Caki2 (cell line): Measurements from ENCODE around the gene DOCK6. TPM values are rescaled to one million over a fixed set of nuclear protein-coding genes. Genes with fewer than 3 reads are reported as not detected.

Experiments
- DNase-seq: peaks from one replicate; pipeline ENCODE4 v3.0.0-alpha.2; 2015; ENCODE audit warnings: low read depth
- in situ Hi-C: cut with HindIII; loops from 2 replicates; pipeline ENCODE4 v1.10.0; 2016; ENCODE audit warnings: low sequenced_read_pairs, low pct_unique_long_range_greater_than_20kb, mixed read lengths
- total RNA-seq: library from RNA; depleted of rRNA; stranded (reverse); fragments of >200 nt; shearing (Covaris generic); gene quantifications from 2 replicates; pipeline ENCODE4 v1.2.3, GENCODE V29; 2014; ENCODE audit warnings: low replicate concordance

The DOCK6 gene
- total RNA-seq, 1 experiment from 2014 or later: 14.1 TPM

DNA sequence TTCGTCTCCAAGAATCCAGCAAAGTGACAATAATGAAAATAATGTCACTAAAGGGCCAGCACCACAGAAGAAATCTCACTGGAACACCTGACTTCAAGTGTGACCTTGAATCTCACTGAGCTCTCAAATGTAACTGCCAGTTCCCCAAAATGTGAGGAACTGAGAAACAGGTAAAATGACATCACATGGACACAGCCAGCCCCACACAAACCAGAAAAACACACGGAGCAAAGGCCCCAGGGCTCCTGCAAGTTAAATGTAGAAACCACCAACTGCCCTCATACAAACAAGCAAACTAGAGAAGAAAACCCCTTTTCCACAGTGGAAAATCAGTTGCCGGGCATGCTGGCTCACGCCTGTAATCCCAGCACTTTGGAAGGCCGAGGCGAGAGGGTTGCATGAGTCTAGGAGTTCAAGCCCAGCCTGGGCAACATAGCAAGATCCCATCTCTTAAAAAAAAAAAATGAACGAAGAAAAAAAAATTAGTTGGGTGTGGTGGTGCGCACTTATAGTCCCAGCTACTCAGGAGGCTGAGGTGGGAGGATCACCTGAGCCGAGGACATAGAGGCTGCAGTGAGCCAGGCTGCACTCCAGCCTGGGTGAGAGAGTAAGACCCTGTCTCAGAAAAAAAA lies 56.3 kb downstream of the DOCK6 start:
- no peak for DNase-seq
- in situ Hi-C loops: no loop called here

DNA sequence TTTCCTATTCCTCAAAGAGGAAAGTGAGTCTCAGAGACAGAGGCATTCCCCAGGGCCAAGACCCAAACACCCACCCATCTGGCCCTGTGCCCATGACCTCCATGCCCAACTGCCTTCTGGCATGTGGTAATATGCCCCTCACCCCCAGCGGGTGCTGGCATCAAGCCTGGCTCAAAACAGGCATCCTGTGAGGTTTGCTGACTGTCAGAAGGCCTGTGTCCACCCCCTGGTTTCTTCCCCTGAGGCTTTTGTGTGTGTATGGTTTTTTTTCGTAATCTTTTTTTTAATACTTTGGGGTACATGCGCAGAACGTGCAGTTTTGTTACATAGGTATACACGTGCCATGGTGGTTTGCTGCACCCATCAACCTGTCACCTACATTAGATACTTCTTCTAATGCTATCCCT lies 57.4 kb downstream of the DOCK6 start:
- in situ Hi-C loops: no loop called here
- DNase-seq: no peak

DNA sequence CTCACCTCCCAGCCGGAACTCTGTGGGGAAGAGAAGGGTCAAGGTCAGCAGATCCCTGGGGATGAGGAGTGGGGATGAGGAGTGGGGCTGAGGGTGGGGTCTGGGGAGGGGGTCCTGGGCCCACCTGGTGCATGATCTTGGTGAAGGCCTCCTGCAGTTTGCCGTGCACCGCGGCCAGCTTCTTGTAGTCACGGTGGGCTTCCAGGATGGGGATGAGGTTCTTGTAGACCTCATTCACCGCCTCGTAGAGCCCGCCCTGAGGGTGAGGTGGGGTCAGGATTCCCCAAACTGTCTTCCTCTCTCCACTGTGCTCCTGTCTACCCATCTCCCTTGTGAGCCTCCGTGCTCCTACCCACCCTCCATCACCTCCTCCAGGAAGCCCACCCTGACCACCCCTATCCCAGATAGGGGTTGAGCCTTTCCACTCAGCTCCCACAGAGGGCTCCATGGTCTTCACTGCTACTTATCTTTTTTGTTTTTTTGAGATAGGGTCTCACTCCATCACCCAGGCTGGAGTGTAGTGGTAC lies 58.2 kb downstream of the DOCK6 start:
- in situ Hi-C loops: no loop called here
- DNase-seq: no peak

DNA sequence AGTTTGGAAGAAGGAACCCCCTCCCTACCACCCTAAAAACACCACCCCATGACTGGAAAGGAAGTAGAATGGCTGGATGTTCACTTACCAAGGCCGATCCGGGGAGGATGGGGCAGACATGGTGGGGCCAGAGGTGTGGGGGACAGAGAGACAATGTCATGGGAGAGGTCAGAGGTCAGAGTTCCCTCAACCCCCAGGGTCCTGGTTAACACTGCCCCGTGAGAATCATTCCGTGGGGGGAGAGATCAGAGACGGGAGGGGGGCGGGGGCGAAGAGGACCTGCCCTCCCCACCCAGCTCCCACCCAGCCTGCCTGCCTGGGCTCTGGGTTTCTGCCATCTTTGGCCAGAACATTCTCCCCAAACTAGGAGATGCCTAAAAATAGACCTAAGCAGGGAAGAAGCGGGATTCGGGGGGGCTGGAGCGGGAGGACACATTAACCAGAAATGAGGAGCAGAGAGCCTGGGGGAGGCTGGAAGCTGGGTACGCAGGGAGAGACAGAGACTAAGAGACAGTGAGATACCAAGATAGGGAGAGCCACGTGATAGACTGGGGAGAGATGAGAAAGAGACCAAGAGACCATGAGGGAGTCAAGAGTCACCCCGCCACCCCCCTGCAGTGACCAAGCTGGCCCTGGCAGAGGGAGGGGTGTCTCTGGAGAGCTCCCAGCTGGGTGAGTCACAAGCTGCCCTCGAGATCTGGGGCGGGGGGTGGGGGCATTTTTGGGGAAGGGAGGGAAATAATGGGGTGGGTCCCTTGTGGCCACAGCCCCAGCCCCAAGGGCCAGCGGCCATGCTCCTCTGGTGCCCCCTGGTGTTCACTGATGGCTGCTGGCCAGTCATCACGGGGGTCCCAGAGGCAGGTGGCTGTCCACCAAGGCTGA lies 58.9 kb downstream of the DOCK6 start:
- DNase-seq: no peak

DNA sequence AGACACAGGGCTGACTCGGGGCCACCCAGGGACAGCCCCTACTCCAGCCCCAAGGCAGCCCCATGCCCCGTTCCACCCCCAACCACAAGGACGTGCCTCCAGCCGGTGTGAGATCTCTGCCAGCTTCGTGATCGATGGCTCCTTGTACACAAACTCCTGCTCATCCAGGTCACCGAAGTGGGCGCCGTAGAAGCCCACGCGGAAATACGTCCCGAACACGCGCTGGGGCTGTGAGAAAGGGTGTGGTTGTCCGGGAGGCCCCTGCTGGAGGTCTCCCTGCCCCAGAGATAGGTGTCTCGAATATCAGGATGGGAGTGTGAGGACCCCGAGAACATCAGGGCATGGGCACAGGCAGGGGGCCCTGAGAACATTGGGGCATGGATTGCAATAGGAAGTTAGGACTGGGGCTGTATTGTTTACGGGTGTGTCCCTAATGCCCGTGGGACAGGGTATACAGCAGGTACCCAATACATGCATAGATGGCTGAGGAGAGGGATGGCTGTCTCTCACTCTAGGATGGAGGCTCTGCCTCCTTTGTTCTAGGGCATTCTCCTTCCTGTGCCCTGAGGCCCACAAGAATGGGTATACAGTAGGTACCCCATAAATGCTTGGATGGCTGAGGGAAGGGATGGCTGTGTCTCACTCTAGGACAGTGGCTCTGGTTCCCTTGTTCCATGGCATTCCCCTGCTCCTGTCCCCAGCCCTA lies 59.7 kb downstream of the DOCK6 start:
- in situ Hi-C loops: no loop called here
- no peak for DNase-seq

More for the DNA sequence above, 58.9 kb downstream of the DOCK6 start:
- in situ Hi-C loops: no loop called here

DNA sequence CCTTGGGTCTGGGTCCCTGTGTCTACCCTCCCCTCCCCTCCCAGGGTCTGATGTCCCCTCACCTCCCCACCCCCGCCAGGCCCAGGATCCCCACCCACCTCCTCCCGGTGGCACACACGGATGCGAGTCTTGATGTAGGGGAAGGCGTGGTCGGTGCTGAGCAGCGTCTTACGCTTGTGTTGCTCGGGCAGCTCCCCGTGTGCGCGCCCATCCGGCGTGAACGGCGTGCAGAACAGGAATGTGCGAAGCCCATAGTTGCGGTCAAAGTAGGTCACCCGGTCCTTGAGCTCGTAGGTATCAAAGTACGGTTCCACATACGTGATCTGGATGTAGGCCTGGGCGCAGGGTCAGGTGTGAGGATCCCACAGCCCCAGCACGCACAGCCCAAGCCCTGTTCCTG lies 60.5 kb downstream of the DOCK6 start:
- in situ Hi-C loops: no loop called here
- no peak for DNase-seq

DNA sequence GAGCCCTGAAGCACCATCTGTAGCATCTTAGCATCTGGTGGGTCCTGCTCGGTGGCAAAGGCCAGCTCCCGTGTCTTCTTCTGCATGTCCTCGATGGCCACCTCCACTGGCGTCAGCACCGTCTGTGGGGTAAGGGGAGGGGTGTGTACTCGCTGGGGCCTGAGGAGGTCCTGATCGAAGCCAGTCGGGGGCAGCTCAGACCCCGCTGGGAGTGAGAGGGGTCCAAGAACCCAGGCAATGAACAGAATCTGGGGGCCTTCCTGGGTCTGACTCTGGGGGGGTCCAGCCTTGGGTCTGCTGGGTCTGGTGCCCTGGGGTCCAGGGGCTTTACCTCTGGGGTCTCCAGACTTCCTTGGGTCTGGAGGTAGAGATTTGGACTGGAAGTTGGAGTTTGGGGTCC lies 61.4 kb downstream of the DOCK6 start:
- no peak for DNase-seq
- in situ Hi-C loops: no loop called here

DNA sequence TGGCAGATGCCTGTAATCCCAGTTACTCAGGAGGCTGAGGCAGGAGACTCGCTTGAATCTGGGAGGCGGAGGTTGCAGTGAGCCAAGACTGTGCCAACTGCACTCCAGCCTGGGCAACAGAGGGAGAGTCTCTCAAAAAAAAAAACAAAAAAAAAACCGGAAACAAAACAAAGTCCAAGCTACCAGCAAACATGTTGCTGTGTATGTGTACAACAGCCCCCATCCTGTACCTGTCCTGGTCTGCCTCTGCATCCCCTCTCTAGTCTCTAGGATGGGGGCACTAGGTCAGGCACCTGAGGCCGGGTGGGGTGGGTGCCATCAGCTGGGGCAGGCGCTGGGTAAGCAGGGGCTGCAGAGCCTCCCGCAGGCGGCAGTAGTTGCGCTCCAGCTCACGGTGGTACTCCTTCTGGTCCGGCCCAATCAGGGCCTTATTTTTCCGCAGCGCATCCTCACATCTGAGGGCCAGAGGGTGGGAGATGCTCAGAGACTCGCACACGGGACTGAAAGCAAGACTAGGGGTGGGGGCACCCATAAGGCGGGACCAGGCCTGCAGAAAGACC lies 62.2 kb downstream of the DOCK6 start:
- in situ Hi-C loops: no loop called here
- DNase-seq: no peak

DNA sequence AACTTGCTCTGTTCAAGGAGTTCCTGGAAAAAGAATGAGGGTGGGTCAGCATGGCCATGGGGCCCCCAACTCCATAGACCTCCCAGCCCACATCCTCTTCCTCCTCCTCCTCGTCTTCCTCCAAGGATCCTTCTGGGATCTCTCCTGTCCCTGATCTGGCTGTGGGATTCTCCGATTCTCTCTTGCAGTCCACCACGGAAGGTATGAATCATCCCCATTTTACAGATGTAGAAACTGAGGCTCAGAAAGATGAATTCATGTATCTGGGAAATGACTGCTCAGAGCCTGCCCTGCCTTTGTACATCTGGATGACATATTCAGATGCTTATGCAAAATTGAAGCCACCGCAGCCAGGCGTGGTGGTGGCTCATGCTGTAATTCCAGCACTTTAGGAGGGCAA lies 62.8 kb downstream of the DOCK6 start:
- no peak for DNase-seq

DNA sequence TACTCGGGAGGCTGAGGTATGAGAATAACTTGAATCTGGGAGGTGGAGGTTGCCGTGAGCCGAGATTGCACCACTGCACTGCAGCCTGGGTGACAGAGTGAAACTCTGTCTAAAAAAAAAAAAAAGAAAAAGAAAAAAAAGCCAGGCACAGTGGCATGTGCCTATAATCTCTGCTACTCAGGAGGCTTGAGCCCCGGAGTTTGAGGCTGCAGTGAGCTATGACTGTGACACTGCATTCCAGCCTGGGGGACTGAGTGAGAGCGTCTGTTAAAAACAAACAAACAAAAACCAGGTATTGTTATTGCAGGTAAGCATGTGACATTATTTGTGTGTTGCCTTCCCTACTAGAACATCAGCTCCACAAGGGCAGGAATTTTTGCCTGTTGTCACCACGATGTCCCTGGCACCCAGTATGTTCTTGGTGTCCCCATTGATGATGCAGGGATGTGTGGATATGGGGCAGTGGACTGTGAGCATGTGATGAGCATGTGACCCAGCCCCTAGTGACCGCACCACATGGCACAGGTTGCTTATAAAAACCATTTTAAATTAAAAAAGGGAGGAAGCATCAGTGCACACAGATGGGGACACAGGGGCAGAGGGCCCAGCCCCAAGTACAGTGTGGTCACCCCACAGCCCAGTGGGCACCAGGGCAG lies 63.4 kb downstream of the DOCK6 start:
- peak; percentile 51 for DNase-seq
- in situ Hi-C loops: no loop called here

More for the DNA sequence above, 62.8 kb downstream of the DOCK6 start:
- in situ Hi-C loops: no loop called here

DNA sequence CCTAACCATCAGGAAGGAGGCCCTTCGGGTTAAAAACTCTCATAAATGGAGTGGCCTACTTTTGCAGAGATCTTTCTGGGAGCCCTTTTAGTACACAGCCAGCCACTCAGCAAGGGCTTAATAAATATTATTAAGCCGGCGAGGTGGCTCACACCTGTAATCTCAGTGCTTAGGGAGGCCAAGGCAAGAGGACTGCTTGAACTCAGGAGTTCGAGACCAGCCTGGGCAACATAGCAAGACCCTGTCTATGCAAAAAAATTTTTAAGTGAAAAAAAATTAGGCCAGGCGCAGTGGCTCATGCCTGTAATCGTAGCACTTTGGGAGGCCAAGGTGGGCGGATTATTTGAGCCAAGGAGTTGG lies 64.2 kb downstream of the DOCK6 start:
- no peak for DNase-seq
- in situ Hi-C loops: no loop called here

DNA sequence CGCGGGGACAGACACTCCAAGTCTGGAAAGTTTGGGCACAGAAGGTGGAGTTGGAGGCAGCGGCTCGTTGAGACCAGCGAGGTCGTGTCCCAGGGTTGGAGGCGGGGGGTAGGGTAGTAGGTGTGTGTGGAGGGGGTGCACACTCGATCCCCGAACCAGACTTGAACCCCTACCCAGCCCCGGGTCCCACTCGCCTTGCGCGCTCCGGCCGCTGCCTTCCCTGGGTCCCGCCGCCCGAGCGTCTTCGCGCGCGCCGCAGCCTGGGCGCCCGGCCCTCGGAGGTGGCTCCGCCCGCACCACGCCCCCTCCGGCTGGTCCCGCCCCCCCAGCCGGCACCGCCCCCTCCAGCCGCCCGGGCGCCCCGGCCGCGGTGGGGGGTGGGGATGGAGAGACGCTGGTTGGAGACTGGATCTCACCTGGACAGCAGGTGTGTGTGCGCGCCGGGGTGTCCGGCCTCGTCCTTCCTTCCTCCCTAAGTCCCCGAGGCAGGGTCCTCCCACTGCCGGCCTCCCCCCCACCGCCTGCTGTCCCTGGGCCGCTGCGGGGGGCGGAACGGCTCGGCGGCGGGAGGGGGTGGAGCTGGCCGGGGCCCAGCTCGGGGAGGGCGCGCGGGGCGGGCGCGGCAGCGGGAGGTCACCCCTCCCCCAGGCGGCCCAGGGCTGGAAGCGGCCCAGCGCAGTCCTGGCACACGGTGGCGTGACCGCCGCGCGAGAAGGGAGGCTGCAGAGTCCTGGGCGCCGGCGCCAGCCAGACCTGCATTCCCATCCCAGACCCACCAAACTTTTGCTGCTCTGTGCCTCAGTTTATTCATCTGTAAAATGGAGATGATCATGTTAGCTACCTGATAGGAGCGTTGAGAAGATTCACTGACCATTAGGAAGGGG lies 64.8 kb downstream of the DOCK6 start, which contains the start of gene KANK2:
Gene KANK2 (minus strand): TSS at position 255 of the 884 bp plus-strand sequence. CDS start 3,034 bp downstream, outside the sequence.
- peak; percentile 84 for DNase-seq
- in situ Hi-C loops: no loop called here

DNA sequence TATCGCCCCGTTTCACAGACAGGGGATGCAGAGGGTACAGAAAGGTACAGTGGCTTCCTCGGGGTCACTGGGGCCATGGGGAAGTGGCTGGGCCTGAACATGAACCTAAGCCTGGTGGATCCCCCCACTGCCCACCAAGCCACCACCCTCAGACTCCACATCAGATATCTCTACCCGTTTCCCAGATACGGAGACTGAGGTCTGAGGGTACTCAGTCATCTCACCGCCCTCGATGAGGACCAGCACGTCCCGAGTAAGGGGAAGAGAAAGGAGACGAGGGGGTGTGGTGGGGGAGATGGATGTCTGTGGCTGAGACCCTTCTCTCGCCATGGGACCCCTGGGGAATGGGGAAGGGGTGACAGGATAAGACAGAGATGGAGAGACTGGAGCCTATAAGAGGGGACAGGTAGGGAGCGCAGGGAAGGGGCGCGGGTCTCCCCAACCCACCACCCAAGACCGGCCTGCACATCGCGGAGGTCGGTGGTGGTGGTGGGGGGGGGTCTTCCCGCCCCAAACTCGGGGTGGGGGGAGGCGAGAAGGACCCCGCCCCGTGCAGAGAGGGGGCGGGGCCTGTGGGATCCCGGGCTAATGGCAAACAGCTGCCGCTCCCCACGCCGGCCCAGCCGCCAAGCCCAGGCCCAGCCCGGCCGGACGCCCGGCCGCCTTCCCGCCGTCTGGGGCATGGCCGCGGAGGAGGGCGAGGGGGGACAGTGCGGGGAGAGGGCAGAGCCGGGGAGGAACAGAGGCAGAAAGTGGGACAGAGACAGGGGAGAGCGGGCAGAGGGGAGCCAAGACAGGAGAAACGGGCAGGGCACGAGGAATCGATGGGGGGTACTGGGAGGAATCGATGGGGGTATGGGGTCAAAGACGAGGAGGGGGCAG lies 65.7 kb downstream of the DOCK6 start:
- DNase-seq: no peak
- in situ Hi-C loops: no loop called here

DNA sequence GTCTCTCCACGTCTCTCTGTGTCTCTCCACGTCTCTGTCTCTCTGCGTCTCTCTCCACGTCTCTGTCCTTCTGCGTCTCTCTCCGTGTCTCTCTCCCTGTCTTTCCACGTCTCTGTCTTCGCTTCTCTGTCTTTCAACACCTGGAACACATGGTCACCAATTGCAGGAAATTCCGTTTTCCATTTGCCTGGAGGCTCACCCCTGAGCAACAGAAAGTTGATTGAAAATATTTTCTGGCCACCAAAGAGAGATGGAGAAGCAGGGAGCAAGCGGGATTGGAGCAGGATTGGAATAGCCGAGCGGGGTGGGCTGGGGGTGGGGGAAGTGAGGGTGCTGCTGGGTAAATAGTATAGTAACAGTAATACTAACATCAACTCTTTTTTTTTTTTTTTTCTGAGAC lies 66.6 kb downstream of the DOCK6 start:
- in situ Hi-C loops: no loop called here
- DNase-seq: no peak

DNA sequence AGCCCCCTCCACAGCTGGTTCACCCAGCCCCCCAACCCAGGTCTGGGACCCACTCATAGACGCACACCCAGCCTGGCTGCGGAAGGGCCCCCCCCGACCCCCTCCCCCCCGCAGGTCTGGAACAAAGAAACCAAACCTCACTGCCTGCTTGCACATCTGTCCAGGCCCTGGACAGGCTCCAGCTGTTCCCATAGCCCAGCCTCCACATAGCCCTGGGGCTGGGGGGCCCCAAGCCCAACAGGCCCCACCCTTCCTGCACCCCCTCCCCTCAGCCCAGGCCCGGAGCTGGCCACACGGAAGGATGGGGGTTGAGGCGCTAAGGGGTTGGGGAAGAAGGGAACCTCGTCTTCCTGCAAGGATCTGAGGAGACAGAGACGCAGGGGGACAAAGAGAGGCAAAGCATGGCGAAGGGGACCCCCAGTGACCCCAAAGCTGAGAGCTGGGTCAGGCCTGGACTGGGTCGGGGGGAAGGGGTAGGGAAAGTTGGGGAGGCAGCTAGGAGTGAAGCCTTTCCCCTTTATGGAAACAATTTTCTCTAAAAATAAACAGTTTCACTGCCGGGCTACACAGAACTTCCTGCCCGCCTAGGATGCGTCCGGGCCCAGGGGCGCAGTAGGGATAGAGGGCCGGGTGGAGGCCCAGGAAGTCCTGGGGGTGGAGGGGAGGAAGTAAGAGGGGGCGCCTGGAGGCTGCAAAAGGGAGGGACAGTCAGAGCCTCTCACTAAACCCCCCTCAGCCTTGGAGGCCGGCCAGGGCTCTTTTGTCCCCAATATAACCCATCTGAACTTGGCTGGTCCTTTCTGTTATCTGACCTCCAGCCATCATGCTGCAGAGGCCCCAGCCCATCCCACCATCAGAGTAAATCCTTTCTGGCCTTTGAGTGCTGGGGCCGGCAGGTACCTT lies 67.4 kb downstream of the DOCK6 start:
- in situ Hi-C loops: no loop called here
- DNase-seq: no peak
